Testis (tissue), 3 donors: ENCODE results near the gene PTPRG. TPM values are rescaled to one million over a fixed set of nuclear protein-coding genes. Genes with fewer than 3 reads are reported as not detected.

ENCODE experiments used
- DNase-seq: peaks from one replicate; pipeline ENCODE4 v3.0.0-alpha.2; 2019
- H3K27ac ChIP-seq, 2 donors: fragments of 200-600 bp; sonication (generic); one replicate each; pipeline ENCODE4 v1.5.1; 2019
- H3K27me3 ChIP-seq: fragments of 200-600 bp; sonication (generic); one replicate; pipeline ENCODE4 v1.5.1; 2019
- H3K36me3 ChIP-seq: fragments of 200-600 bp; sonication (generic); one replicate; pipeline ENCODE4 v1.5.1; 2017; ENCODE audit warnings: low read depth; ENCODE audit errors: missing control alignments
- H3K4me1 ChIP-seq: fragments of 200-600 bp; sonication (generic); one replicate; pipeline ENCODE4 v1.5.1; 2019
- H3K4me3 ChIP-seq, 2 donors: fragments of 200-600 bp; sonication (generic); one replicate each; pipeline ENCODE4 v1.5.1; 2017 to 2019
- H3K9me3 ChIP-seq: fragments of 200-600 bp; sonication (generic); one replicate; pipeline ENCODE4 v1.5.1; 2017
- POLR2A ChIP-seq: fragments of 450-650 bp; IDR thresholded peaks from one replicate; pipeline ENCODE4 v1.6.1; 2017; ENCODE audit warnings: antibody characterized with exemption, mild to moderate bottlenecking, moderate library complexity
- WGBS, 2 donors: methylation state at CpG; one replicate each; pipeline ENCODE4 v1.1.5; 2018; 5-methylcytosine and 5-hydroxymethylcytosine counted together
- intact Hi-C: fragments of 100-400 bp; cut with DNase I; formaldehyde crosslinking; loops from one replicate; pipeline ENCODE4 v1.15.1; 2023; ENCODE audit warnings: low total_unique reads
- polyA plus RNA-seq: library from polyadenylated mRNA; stranded (reverse); fragments of 350-450 nt; fragmentation: Illumina TruSeq; extraction: RNeasy Lipid Tissue Mini Kit (QIAGEN cat#74804); gene quantifications from one replicate; pipeline ENCODE4 v1.2.3, GENCODE V29; 2014; ENCODE audit warnings: low read depth, low replicate concordance; ENCODE audit not compliant: insufficient read depth
- total RNA-seq, 2 donors: library from RNA; depleted of rRNA; stranded (reverse); fragments of >200 nt; gene quantifications; one replicate each; pipeline ENCODE4 v1.2.3, GENCODE V29; 2016
- TF ChIP-seq, protein P1 (sequence below), 3 experiments: fragments of 450-650 bp in 2 of 3; fragments of 200-600 bp in 1 of 3; sonication (generic) in 1 of 3; IDR thresholded peaks; one replicate each; pipeline ENCODE4 v1.5.1; 2016 to 2019; ENCODE audit warnings: antibody characterized with exemption in 3 of 3, mild to moderate bottlenecking in 2 of 3, moderate library complexity in 1 of 3

PTPRG gene
- total and polyA plus RNA-seq, 3 donors from 2014 or later: 26.3 to 107 (median 75.4) TPM

DNA sequence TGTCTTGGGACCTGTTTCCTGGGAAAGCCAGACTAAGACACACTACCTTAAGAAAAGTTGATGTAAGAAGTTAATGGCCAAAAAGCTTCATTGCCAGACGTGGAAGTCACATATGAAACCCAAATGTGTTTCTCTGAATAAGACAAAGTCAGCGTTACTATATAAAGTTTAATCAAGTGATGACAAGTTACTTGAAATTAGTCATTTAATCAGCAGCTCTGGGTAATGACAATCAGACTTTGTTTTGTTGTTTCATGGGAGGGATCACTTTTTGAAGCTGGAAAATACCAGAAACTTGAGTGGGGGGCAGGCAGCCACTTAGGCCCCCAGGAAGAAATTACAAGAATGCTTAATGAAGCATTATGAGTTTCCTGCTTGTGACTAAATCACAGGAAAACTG is 218.6 kb downstream of the PTPRG start:
- intact Hi-C loops: no loop called here

GRCh38 chr3:61780455-61781228 is 219.3 kb downstream of the PTPRG start:
- H3K9me3 ChIP-seq: no peaks in the 10 kb centered on the region
- no peak overlapping the region for H3K4me3 ChIP-seq
- 75 to 84% methylated on average over 3 of the region's 3 CpGs for WGBS, 2 donors
- TF ChIP-seq, protein P1, sequence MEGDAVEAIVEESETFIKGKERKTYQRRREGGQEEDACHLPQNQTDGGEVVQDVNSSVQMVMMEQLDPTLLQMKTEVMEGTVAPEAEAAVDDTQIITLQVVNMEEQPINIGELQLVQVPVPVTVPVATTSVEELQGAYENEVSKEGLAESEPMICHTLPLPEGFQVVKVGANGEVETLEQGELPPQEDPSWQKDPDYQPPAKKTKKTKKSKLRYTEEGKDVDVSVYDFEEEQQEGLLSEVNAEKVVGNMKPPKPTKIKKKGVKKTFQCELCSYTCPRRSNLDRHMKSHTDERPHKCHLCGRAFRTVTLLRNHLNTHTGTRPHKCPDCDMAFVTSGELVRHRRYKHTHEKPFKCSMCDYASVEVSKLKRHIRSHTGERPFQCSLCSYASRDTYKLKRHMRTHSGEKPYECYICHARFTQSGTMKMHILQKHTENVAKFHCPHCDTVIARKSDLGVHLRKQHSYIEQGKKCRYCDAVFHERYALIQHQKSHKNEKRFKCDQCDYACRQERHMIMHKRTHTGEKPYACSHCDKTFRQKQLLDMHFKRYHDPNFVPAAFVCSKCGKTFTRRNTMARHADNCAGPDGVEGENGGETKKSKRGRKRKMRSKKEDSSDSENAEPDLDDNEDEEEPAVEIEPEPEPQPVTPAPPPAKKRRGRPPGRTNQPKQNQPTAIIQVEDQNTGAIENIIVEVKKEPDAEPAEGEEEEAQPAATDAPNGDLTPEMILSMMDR (IDR thresholded peaks at IDR 0.05): no peak
- TF ChIP-seq POLR2A: no peak
- peaks cover 6% of the 10 kb centered on the region for H3K4me1 ChIP-seq
- no peak overlapping the region for H3K27ac ChIP-seq
- no peaks in the 10 kb centered on the region for H3K36me3 ChIP-seq
- no peaks in the 10 kb centered on the region for H3K27me3 ChIP-seq
- no peak for DNase-seq
- intact Hi-C loops: no loop called here

More for the DNA sequence above, 218.6 kb downstream of the PTPRG start:
- H3K9me3 ChIP-seq: no peaks in the 10 kb centered on the region
- WGBS, 2 donors: 88 to 91% methylated on average over 2 of the region's 2 CpGs
- no peak overlapping the region for H3K27ac ChIP-seq
- H3K4me1 ChIP-seq: peaks cover 6% of the 10 kb centered on the region
- TF ChIP-seq, protein P1 (IDR thresholded peaks at IDR 0.05): no peak
- TF ChIP-seq POLR2A: no peak
- no peak for DNase-seq
- no peak overlapping the region for H3K4me3 ChIP-seq
- no peaks in the 10 kb centered on the region for H3K27me3 ChIP-seq
- no peaks in the 10 kb centered on the region for H3K36me3 ChIP-seq

DNA sequence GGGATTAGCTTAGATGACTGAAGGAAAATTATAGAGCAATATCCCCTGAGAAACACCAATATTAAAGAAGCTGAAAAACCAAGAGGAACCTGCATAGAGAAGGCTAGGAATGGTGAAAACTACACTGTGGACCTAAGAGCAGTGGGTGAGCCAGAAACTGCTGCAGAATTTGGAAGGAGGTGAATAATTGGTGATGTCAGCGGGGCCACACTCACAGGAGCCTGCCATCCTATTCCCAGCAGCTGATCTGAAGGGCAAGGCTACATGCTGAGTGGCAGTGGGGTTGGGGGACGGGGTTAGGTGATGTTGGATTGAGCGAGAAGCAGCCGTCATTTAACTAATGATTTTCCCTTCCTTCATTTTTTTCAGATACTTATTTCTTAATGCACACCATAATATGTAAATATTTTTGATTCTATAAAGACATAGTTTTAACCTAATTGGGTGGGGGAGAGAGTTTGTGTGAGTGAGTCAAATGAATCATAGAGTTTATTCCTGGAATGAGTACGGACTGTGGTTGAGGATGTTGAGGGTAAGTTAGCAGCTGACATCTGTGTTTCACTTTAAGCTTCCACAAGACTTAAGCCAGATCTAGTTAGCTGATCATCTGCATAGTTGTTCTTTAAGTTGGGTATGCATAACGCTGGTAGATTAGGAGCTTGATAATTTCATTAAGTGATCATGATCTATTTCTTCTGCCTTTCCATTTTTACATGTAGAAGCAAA is 222.8 kb downstream of the PTPRG start:
- DNase-seq: no peak
- WGBS, 2 donors: 92 to 95% methylated on average over 6 of the region's 6 CpGs
- Histone ChIP-seq H3K36me3 (no peaks in the 10 kb centered on the region), H3K27ac (no peak overlapping the region), H3K9me3 (no peaks in the 10 kb centered on the region), H3K4me3 (no peak overlapping the region), H3K4me1 (peaks cover 6% of the 10 kb centered on the region), H3K27me3 (no peaks in the 10 kb centered on the region)
- intact Hi-C loops: no loop called here
- TF ChIP-seq POLR2A: no peak
- TF ChIP-seq, protein P1 (IDR thresholded peaks at IDR 0.05): no peak

- TF ChIP-seq, protein P1 (IDR thresholded peaks at IDR 0.05): no peak
- TF ChIP-seq POLR2A: no peak
- DNase-seq: no peak
Observed at GRCh38 chr3:61788623-61789507, 227.5 kb downstream of the PTPRG start.

More at GRCh38 chr3:61788623-61789507, 227.5 kb downstream of the PTPRG start:
- H3K4me1 ChIP-seq: peaks cover 7% of the 10 kb centered on the region
- no peak overlapping the region for H3K4me3 ChIP-seq
- WGBS, 2 donors: 77 to 82% methylated on average over 4 of the region's 4 CpGs
- H3K9me3 ChIP-seq: no peaks in the 10 kb centered on the region
- no peaks in the 10 kb centered on the region for H3K27me3 ChIP-seq
- H3K27ac ChIP-seq: no peak overlapping the region
- no peaks in the 10 kb centered on the region for H3K36me3 ChIP-seq
- intact Hi-C loops: no loop called here
